Effector memory CD8-positive, alpha-beta T cell (primary cell): Measurements from ENCODE around the gene CPXM2.

ENCODE experiments used
- ATAC-seq: fragments of 150-1000 bp; cut with Tn5 transposase; replicated peaks from 2 replicates; pipeline ENCODE4 v1.10.0; 2021; ENCODE audit warnings: mild to moderate bottlenecking, moderate library complexity
- DNase-seq, 3 experiments: peaks; one replicate each; pipeline ENCODE4 v3.0.0; 2021
- H3K27ac Mint-ChIP-seq, 2 donors: one replicate each; pipeline ENCODE4 v1.8.0; 2022; ENCODE audit warnings: mild to moderate bottlenecking in 2 of 2, mixed read lengths in 2 of 2, moderate library complexity in 2 of 2
- H3K27me3 Mint-ChIP-seq, 2 donors: one replicate each; pipeline ENCODE4 v1.8.0; 2022; ENCODE audit warnings: mixed read lengths in 2 of 2
- H3K36me3 Mint-ChIP-seq: one replicate; pipeline ENCODE4 v1.8.0; 2022; ENCODE audit warnings: mild to moderate bottlenecking, moderate library complexity, mixed read lengths; ENCODE audit not compliant: insufficient read depth
- H3K4me1 Mint-ChIP-seq, 2 donors: one replicate each; pipeline ENCODE4 v1.8.0; 2022; ENCODE audit warnings: low read depth in 2 of 2, mixed read lengths in 2 of 2
- H3K4me3 Mint-ChIP-seq, 2 donors: one replicate each; pipeline ENCODE4 v1.8.0; 2022; ENCODE audit warnings: mild to moderate bottlenecking in 2 of 2, mixed read lengths in 2 of 2, moderate library complexity in 2 of 2
- H3K9me3 Mint-ChIP-seq, 2 donors: one replicate each; pipeline ENCODE4 v1.8.0; 2022; ENCODE audit warnings: mixed read lengths in 2 of 2

The CPXM2 gene

DNA sequence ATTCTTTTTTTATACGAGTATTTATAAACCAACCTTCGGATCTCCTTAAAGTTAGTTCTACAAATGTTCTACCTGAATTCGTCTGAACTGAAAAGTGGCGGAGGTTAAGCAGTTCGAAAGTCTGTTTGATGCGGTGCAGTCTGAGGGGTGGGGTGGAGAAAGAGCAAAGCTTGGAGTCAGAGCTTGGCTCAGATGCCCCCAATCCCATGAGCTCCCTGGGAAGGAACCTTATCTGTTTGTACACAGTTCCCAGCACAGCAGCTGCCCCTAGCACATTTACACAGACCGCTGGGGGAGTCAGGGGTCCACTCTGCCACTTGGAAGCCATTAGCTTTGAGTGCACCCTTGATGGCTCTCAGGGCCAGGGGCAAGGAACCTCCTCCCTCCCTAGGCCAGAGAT, 30.8 kb downstream of the CPXM2 start:
- no peak overlapping the region for H3K27ac Mint-ChIP-seq
- DNase-seq = no peak
- H3K9me3 Mint-ChIP-seq = no peaks in the 10 kb centered on the region
- no peaks in the 10 kb centered on the region for H3K4me1 Mint-ChIP-seq
- no peaks in the 10 kb centered on the region for H3K36me3 Mint-ChIP-seq
- peaks cover 12 to 22% of the 10 kb centered on the region in 2 donors for H3K27me3 Mint-ChIP-seq
- ATAC-seq = no peak
- H3K4me3 Mint-ChIP-seq = no peak overlapping the region

DNA sequence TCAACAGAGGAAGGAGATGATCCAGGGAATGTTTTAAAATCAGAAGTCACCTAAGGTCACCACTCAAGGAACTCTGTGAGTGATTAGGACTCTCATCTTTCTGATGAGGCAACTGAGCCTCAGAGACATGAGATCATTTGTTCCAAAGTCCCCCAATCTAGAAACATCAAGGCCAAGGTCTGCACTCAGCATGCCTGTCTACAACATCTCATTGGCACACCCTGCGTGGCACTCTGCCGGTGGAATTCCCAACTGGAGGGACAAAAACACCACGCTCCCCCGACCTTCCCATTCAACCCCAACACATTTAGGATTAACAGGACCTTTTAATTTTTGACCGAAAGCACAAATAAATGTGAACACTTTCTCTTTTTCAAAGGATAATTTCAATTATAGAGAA, 31.4 kb downstream of the CPXM2 start:
- Mint-ChIP-seq H3K9me3 (no peaks in the 10 kb centered on the region), H3K4me1 (no peaks in the 10 kb centered on the region), H3K4me3 (no peak overlapping the region), H3K36me3 (no peaks in the 10 kb centered on the region), H3K27ac (no peak overlapping the region), H3K27me3 (peaks cover 15 to 17% of the 10 kb centered on the region in 2 donors)
- DNase-seq (no peak), ATAC-seq (no peak)

DNA sequence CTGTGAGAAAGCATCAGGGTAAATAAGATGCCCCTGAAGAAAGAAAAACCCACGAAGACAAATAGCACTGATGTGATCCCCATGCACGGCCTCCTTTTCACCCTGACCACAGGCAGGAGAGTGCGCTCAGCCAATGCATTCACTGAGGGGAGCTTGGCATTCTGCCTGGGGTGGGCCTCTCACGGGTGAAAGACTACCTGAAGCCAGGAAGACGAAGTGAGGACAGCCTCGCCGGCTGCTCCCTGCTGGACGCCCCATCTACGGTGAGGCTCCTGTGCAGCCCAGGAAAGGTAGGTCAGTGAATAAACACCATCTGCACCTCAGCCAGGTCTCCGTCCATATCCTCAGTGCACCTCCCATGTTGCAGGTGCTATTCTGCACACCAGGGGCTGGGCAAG, 32.0 kb downstream of the CPXM2 start:
- DNase-seq (no peak), ATAC-seq (no peak)
- H3K27me3 Mint-ChIP-seq = peaks cover 17 to 18% of the 10 kb centered on the region in 2 donors

DNA sequence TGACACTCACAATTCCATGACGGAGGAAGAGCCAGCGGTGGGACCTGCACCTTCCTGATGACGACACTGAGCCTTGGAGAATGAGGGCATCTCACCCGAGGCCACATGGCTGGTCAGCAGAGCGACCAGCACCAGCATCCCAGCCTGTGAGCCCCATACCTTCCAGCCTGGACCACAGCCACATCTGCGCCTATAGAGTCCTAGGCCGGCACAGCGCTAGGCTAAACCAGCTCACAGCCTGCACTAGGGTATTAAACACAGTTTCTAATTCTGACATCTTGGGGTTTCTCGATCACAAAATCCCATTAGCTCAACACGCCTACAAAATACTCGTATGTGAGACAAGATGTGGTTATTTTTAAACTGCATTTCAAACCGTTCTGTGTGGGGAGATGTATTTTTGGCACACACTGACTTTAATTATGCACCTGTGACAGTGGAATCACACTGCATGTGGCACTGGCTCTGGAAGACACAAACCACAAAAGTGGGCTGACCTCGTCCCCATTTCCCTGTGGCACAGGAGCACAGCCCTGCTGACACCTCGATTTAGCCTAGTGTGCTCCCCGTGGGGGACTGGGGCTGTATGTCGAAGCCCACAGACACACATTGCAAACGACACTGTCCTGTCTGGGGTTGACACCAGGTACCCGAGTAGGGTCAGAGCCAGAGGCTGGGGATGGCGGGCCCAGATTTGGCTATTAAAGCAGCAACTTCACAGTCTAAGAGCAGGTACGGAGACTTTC, 32.5 kb downstream of the CPXM2 start:
- H3K27ac Mint-ChIP-seq = no peak overlapping the region
- H3K27me3 Mint-ChIP-seq = peaks cover 13 to 18% of the 10 kb centered on the region in 2 donors
- no peaks in the 10 kb centered on the region for H3K4me1 Mint-ChIP-seq
- H3K36me3 Mint-ChIP-seq = no peaks in the 10 kb centered on the region
- no peak overlapping the region for H3K4me3 Mint-ChIP-seq
- no peak for ATAC-seq
- no peaks in the 10 kb centered on the region for H3K9me3 Mint-ChIP-seq
- no peak for DNase-seq

More for the DNA sequence above, 32.0 kb downstream of the CPXM2 start:
- H3K4me1 Mint-ChIP-seq = no peaks in the 10 kb centered on the region
- no peaks in the 10 kb centered on the region for H3K36me3 Mint-ChIP-seq
- H3K27ac Mint-ChIP-seq = no peak overlapping the region
- H3K9me3 Mint-ChIP-seq = no peaks in the 10 kb centered on the region
- H3K4me3 Mint-ChIP-seq = no peak overlapping the region

DNA sequence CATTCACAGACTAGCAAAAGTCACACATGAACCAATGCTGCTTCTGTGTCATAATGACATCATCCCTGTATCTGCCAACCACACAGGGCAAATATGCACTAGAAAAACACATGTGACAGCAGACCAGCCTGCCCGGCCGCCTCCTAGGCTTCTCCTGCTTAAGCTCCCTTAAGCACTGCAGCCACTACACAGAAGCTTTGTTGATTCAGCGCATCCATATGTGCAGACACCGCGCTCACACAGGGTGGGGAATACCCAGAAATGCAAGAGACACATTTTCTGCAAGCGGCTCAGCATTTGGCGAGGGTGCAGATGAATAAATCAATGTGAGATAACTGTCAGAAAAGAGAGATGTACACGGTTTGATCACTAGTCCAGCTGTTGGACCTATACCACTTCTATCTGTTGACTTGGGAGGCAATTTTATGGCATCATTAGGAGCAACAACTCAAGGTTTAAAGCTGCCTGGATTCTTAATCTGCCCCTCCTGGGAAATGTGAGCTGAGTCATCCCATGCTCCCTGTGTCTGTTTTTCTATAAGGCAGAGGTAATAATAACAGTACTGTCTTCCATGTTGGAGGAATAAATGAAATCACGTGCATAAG, 33.4 kb downstream of the CPXM2 start:
- H3K9me3 Mint-ChIP-seq = peaks cover 0 to 2% of the 10 kb centered on the region in 2 donors
- H3K27me3 Mint-ChIP-seq = peaks cover 8 to 18% of the 10 kb centered on the region in 2 donors
- H3K4me3 Mint-ChIP-seq = no peak overlapping the region
- no peaks in the 10 kb centered on the region for H3K4me1 Mint-ChIP-seq
- no peak overlapping the region for H3K27ac Mint-ChIP-seq
- H3K36me3 Mint-ChIP-seq = no peaks in the 10 kb centered on the region
- ATAC-seq = no peak
- no peak for DNase-seq

DNA sequence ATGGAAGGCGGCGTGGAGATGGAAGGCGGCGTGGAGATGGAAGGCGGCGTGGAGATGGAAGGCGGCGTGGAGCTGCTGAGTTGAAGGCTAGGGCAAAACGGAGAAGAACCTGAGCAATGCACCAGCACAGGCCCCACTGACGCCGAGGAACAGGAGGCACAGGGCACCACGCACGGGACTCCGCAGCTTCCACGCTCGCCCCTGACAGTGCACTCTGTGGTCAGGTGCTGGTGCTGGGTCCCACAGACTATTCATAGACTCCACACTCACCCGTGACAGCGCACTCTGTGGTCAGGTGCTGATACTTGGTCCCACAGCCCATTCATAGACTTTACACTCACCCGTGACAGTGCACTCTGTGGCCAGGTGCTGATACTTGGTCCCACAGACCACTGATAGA, 34.0 kb downstream of the CPXM2 start:
- ATAC-seq = no peak
- no peak overlapping the region for H3K27ac Mint-ChIP-seq
- H3K9me3 Mint-ChIP-seq = peaks cover 0 to 2% of the 10 kb centered on the region in 2 donors
- no peak overlapping the region for H3K4me3 Mint-ChIP-seq
- H3K27me3 Mint-ChIP-seq = peaks cover 13 to 18% of the 10 kb centered on the region in 2 donors
- no peak for DNase-seq
- no peaks in the 10 kb centered on the region for H3K4me1 Mint-ChIP-seq
- no peaks in the 10 kb centered on the region for H3K36me3 Mint-ChIP-seq

DNA sequence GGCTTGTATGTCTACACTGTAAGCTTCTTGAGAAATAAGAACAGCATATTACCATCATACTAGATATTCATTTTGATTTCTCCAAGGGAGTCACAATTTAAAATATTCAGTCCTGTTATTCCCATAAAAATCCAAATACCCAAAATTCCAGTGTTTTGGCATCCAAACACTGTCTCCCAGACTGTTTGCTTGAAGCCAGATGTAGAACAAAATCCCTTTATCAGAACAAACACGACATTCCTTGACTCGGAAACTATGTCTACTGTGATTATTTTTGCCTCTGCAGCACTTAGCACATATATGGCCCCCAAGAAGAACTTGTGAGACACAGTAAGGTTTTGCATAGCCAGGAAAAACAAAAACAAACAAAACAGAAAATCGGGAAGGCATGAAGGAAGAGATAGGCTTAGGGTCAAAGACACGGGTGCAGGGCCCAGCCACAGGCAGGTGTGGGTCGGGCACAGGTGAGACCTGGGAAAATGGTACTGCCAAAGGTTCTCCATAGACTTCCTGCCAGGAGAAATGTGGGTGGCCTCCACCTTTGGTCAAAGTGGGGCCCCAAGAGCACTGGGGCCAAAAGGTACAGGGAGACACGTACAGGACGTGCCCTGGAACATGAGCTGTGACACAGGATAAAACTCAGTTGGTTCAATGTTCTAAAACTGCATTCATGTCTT, 36.5 kb downstream of the CPXM2 start:
- H3K27ac Mint-ChIP-seq = no peak overlapping the region
- no peaks in the 10 kb centered on the region for H3K36me3 Mint-ChIP-seq
- no peak overlapping the region for H3K4me3 Mint-ChIP-seq
- peaks cover 6 to 32% of the 10 kb centered on the region in 2 donors for H3K27me3 Mint-ChIP-seq
- ATAC-seq = no peak
- H3K9me3 Mint-ChIP-seq = peaks cover 0 to 2% of the 10 kb centered on the region in 2 donors
- no peak for DNase-seq
- H3K4me1 Mint-ChIP-seq = no peaks in the 10 kb centered on the region

DNA sequence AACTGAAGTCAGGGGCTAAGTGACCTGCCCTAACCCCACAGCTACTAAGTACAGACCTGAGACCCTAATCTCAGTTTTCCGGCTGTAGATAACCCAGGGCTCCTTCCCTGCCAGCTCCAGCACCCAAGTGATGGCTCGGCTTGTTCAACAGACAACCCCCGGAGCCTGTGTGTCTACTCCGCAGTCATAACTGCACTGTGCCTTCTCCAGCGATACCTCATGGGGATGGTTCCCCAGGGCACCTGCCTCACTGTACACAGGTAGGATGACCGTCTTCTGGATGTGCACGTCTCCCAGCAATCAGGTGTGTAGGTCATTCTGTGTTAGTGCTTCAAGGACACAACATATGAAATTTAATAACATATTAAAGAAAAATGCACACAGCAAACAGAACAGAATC, 37.1 kb downstream of the CPXM2 start:
- no peak overlapping the region for H3K27ac Mint-ChIP-seq
- peaks cover 6 to 32% of the 10 kb centered on the region in 2 donors for H3K27me3 Mint-ChIP-seq
- DNase-seq (no peak), ATAC-seq (no peak)
- H3K4me3 Mint-ChIP-seq = no peak overlapping the region
- H3K36me3 Mint-ChIP-seq = no peaks in the 10 kb centered on the region
- no peaks in the 10 kb centered on the region for H3K4me1 Mint-ChIP-seq
- H3K9me3 Mint-ChIP-seq = peaks cover 0 to 2% of the 10 kb centered on the region in 2 donors

DNA sequence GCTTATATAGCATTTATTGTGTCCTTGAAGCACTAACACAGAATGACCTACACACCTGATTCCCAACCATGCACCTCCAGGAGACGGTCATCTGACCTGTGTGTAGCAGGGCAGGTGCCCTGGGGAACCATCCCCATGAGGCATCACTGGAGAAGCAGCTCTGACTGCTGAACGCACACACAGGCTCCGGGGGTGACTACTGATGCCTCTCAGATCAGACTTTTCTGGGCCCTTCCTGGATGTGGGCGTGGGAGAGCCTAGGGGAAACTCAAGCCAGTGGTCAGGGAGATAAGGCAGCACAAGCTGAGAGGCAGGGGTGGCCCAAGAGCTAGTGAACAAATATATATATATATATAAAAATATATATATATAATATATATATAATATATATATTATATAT, 37.6 kb downstream of the CPXM2 start:
- H3K27ac Mint-ChIP-seq = no peak overlapping the region
- H3K36me3 Mint-ChIP-seq = no peaks in the 10 kb centered on the region
- peaks cover 0 to 2% of the 10 kb centered on the region in 2 donors for H3K9me3 Mint-ChIP-seq
- no peak overlapping the region for H3K4me3 Mint-ChIP-seq
- no peak for DNase-seq
- peaks cover 6 to 32% of the 10 kb centered on the region in 2 donors for H3K27me3 Mint-ChIP-seq
- ATAC-seq = no peak
- H3K4me1 Mint-ChIP-seq = no peaks in the 10 kb centered on the region

DNA sequence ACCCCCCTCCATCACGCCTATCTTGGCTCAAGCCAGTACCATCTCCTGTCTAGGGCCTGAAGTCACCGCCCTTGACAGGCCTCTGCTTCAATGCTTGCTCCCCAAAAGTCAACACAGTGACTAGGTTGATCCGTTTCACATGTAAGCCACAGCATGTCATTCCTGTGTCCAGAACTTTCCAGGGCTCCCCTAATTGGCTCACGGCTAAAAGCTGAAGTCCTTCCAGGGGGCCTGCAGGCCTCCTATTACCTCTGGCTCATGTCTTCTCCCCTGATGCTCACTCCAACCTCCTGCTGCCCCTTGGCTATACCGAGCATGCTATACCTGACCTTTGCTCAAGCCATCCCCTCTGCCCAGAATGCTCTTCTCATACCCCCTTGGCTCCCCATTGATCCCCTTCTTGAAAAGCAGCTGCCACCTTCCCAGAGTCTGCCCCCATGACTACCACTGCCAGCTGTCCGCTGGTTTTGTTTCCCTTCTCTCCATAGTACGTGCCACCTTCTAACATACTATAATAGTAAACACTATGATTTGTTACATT, 39.1 kb downstream of the CPXM2 start:
- DNase-seq = no peak
- Mint-ChIP-seq H3K27ac (no peak overlapping the region), H3K27me3 (peaks cover 6 to 26% of the 10 kb centered on the region in 2 donors), H3K4me3 (no peak overlapping the region), H3K4me1 (no peaks in the 10 kb centered on the region), H3K9me3 (peaks cover 0 to 2% of the 10 kb centered on the region in 2 donors), H3K36me3 (no peaks in the 10 kb centered on the region)
- no peak for ATAC-seq

DNA sequence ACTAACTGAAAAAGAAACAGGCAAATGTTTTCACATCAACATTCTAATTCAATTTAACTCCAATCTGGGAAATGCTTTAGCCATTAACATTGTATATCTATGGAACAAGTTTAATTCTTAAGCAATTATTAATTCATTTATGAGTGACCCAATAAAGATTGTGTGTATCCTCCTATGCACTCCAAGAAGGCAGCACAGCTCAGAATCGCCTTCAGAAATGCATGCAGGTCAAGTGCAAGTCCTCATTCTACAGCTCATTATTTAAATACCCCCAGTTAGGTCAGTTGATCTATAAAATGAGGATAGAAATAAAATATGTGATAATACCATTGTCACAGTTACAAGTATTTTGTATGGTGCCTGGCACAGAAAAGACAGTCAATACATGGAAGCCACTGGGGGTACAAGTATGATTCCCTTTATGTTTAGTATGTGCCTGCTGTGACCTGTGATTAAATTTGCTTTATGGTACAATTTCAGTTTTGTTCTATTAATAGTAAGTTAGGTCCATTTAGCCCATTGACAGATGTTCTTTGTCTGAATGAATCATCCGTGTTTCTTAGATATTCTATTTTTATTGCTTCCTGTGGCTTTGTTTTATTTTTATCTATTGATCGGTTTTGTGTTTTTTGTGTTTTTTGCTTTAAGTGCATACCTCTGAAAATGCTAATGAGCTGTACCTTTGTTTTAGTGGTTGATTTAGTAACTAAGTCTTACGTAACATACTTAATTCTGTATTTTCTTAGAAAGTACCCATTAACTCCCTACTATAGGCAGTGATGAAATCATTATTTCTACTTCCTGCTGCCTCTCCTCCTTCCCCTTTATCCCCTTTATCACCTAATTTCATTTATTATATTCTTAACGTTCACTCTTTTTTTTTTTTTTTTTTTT, 42.8 kb downstream of the CPXM2 start:
- no peak for ATAC-seq
- no peaks in the 10 kb centered on the region for H3K36me3 Mint-ChIP-seq
- H3K27me3 Mint-ChIP-seq = peaks cover 0 to 33% of the 10 kb centered on the region in 2 donors
- H3K4me3 Mint-ChIP-seq = no peak overlapping the region
- no peak for DNase-seq
- H3K9me3 Mint-ChIP-seq = peaks cover 0 to 4% of the 10 kb centered on the region in 2 donors
- no peak overlapping the region for H3K27ac Mint-ChIP-seq
- H3K4me1 Mint-ChIP-seq = no peaks in the 10 kb centered on the region

DNA sequence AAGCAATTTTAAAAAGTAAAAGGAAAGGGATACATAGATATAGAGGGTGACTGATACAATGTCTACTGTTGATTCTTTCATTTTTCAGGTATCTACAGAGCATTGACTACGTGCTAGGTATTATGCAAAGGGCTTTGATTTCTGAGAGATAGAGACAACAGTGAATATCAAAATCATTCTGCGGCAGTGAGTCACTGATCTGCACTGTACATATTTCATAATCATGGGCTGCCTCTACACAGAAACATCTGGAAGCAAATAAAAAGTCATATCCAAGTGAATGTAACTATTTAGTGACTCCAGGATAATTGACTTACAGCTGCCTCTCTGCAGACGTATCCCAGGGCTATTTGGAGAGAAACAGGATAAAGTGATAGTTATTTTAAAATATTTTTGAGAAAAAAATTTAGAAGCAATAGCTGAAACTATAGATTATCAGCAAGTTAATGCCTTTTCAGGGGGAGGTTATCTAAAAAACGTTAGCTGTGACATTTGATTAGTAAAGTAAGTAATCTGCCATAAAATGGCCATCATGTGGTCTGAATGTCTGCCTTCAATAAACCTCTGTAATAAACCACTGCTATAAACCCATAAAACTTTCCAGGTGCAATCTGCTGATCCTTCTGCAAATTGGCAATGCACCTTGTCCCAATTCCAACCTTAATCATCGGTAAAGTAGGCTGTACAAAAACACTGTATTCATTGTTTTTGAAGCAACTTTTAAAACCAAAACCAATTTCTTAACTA, 43.7 kb downstream of the CPXM2 start:
- DNase-seq (no peak), ATAC-seq (no peak)
- no peak overlapping the region for H3K27ac Mint-ChIP-seq
- H3K27me3 Mint-ChIP-seq = peaks cover 0 to 28% of the 10 kb centered on the region in 2 donors
- H3K36me3 Mint-ChIP-seq = no peaks in the 10 kb centered on the region
- no peak overlapping the region for H3K4me3 Mint-ChIP-seq
- peaks cover 0 to 2% of the 10 kb centered on the region in 2 donors for H3K9me3 Mint-ChIP-seq
- H3K4me1 Mint-ChIP-seq = no peaks in the 10 kb centered on the region
